NCI-H2107 treated with DMSO at 0.1 percent for 48 hours (cell line): ENCODE results near the gene CACNG6.
A peak's percentile ranks its signal among the peaks of the same experiment; 100 is the strongest.
"Not testable (repeated sequence)": the region's sequence is repeated elsewhere in the genome, so short reads cannot be mapped to it uniquely, and the experiment has no call there.

Experiments
- DNase-seq: peaks from one replicate; lab custom pipeline; 2025; ENCODE audit not compliant: unreplicated experiment; lab: John Stamatoyannopoulos, UW

Gene CACNG6

DNA sequence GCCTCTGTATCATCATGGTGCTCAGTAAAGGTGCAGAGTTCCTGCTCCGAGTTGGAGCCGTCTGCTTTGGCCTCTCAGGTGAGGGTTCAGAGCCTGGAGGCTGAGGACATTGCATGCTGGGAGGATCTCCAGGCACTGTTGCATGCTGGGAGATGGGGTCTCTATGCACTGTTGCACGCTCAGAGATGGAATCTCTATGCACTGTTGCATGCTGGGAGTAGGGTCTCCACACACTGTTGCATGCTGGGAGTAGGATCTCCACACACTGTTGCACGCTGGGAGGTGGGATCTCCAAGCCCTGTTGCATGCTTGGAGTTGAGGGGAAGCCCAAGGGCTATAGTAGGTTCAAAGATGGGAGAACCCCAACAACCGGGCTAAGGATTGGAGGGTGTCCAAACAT, 8.3 kb downstream of the CACNG6 start:
- DNase-seq: no peak

DNA sequence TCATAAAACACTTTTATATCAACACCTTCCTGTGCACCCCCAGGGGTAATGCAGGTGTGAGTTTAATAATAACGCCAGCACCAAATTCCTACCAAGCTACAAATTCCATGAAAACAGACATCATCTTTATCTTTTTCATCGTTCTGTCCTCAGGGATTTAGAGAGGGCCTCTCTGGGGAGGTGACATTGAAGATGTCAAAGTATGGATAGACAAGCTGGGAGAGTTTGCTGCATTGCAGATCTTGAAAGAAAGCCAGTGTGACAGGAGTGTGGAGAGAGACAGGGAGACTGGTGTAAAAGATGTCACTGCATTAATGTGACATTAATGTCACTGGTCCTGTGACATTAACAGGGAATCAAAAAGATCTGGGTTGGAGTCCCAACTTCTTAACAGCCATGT, 10.1 kb downstream of the CACNG6 start:
- DNase-seq: no peak

DNA sequence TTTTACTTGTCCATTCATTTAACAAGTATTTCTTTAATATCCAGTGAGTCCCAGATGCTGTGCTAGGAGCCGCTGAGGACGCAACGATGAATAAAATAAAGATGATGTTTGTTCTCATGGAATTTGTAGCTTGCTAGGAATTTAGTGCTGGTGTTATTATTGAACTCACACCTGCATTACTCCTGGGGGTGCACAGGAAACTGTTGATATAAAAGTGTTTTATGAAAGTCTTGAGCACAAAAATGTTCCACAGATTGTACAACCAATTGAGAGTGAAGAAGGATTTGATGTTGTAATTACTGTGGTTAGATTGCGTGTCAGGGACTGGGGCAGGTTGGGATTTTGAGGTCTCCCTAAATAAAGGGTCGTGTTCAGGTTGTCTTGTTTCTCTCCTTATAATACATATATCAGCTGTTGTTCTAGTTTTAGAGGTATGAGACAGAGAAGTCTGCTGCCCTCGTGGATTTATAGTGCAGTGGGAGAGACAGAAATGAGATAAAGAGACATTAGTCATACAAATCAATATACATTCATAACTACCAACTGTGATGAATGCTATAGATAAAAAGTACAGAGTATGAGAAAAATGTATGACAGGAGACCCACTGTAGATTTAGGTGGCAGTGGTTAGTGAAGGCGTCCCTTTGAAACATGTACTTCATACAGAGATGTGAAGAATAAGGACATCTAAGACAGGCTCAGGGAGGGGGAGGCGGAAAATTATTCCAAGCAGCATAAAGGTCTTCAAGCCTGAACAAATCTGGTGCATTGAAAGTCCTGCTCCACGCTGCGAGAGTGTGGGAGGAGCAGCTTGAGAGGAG, 11.3 kb downstream of the CACNG6 start:
- DNase-seq: no peak

DNA sequence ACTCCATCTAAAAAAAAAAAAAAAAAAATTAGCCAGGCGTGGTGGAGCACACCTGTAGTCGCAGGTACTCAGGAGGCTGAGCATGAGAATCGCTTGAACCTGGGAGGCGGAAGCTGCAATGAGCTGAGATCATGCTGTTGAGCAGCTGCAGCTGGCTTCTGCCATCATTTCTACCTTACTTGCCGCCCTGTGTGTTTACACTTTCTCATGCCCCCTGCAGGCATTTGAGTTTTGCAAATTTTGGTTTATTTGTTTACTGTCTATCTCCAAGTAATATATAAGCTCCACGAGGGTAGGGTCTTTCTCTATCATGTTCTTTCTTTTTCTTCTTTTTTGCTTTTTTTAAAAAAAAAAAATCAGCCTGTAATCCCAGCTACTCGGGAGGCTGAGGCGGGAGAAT, 18.0 kb downstream of the CACNG6 start:
- no peak for DNase-seq

DNA sequence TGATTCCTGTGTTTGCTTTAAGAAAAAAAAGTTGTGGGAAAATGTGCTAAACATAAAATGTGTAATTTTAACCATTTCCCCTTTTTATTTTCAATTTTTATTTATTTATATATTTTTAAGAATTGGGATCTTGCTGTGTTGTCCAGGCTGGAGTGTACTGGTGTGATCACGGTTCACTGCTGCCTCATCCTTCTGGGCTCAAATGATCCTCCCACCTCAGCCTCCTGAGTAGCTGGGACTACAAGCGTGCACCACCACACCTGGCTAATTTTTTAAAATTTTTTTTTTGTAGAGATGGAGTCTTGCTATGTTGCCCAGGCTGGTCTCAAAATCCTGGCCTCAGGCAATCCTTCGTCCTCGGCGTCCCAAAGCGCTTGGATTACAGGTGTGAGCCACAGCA, 19.0 kb downstream of the CACNG6 start:
- DNase-seq: no peak

DNA sequence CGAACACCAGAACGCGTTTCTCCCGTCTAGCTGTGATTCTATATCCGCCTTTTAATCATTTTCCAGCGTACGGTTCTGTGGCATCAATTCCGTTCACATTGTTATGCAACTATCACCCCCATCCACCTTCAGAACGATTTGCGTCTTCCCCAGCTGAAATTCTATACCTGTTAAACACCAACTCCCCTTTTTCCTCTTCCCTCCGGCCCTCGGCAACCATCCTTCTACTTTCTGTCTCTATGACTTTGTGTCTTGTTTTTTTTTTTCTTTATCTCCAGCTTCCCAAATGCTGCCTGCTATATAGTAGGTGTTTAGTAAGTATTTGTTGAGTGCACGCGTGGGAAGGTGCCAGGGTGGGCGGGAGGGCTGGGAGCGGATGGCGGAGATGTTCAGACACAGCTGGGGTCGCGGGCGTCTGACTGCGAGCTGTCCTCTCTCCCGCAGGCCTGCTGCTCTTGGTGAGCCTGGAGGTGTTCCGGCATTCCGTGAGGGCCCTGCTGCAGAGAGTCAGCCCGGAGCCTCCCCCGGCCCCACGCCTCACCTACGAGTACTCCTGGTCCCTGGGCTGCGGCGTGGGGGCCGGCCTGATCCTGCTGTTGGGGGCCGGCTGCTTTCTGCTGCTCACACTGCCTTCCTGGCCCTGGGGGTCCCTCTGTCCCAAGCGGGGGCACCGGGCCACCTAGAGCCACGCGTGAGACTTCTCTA, 20.2 kb downstream of the CACNG6 start:
- no peak for DNase-seq

DNA sequence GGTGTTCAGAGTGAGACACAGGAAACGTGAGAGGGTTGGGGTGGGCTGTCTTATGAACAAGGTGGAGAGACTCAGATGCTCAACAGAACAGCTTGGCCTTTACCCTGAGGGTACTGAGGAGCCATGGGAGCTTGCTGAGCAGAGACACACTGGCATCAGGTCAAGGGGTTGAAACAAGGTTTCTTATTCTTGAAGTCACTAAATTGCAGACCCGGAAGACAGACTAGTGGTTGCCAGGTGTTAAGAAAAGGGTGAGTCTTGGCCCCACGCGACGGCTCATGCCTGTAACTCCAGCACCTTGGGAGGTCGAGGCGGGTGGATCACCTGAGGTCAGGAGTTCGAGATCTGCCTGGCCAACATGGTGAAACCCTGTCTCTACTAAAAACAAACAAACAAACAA, 22.4 kb downstream of the CACNG6 start:
- no peak for DNase-seq

DNA sequence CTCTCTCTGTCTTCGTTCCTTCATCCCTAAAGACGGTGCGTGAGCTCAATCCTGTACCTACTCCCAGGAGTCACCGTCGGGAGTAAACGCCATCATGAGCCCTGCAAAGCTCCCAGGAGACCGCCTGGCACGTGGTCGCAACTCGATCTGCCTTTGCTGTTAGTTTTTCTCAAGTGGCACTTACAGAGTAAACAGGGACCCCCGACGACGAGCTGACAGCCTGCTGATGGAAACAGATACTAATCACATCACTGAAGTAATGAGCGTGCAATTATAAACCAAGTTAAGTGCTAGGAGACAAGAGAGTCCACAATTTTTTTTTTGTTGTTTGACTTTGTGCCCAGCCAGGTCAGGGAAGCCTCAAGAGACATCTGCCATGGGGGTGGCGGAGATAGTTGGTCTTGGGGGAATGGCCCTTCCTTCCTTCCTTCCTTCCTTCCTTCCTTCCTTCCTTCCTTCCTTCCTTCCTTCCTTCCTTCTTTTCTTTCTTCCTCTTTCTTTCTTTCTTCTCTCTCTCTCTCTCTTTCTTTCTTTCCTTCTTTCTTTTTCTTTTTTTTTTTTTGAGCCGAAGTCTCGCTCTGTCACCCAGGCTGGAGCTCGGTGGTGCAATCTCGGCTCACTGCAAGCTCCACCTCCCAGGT, 23.6 kb downstream of the CACNG6 start:
- DNase-seq: no peak

DNA sequence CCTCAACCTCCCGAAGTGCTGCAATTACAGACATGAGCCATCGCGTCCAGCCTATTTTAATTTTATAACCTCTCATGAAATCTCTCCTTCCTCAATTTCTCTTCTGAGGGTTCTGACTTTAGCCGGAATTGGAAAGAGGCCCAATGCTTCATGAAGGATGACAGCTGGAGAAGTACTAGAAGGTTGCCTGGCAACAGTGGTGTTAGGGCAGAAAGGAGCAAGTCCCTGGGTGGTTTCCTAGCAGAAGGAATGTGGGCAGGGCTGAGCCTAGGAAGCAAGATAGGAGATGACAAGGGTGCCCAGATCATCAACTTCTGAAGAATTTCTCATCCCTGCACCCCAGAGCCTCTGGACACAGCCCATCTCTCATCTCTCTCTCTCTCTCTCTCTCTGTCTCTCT, 25.8 kb downstream of the CACNG6 start:
- no peak for DNase-seq

DNA sequence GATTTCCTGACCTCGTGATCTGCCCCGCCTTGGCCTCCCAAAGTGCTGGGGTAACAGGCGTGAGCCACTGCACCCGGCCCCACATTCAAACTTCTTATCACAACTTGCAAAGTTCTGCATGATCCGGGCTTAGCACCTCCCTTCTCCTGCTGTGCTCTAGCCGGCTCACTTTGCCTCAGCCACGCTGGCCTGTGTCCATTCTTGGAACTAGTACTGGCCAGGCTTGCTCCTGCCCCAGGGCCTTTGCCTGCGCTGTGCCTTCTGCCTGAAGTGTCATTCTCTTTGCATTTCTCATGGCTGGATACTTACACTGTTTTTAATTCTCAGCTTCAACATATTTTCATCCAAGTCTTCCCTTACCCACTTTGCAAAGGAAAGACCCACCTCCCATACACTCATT, 29.9 kb downstream of the CACNG6 start:
- no peak for DNase-seq

DNA sequence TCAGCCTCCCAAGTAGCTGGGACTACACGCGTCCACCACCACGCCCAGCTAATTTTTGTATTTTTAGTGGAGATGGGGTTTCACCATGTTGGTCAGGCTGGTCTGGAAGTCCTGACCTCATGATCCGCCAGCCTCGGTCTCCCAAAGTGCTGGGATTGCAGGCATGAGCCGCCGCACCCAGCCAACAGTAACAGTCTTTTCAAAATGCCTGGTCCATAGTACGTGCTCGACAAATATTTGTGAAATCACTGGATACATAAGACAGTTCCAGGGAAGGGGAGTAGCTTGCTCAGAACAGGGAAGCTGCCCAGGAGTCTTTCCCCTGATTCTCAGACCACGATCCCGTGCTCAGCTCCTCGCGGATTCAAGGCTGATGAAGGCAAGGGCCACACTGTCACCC, 30.5 kb downstream of the CACNG6 start:
- DNase-seq: no peak

DNA sequence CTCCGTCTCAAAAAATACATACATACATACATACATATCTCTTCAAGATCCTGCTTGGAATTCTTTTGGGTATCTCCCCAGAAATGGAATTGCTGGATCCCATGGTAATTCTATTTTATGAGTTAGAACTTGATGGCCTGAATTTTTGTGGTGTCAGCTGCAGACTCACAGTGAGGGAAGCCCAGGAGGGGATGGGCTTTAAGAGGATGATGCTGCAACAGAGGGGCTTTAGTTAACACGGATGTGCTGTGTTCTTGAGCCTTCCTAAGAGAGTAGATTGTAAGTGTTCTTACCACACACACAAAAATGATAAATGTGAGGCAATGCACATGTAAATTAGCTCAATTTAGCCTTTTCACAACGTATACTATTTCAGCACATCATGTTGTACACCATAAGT, 31.8 kb downstream of the CACNG6 start:
- no peak for DNase-seq

DNA sequence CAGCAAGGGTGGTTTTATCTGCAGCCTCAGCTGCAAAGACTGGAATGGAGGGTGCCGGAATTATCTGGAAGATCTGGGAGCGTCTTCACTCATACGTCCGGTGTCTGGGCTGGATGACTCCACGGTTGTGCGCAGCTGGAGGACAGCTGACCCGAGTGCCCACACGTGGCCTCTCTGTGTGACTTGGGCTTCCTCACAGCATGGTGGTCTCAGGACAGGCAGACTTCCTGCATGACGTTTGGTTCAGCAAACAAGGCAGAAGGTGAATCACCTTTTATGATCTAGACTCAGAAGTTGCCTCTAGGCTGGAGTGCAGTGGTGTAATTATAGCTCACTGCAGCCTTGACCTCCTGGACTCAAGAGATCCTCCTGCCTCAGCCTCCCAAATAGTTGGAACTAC, 33.2 kb downstream of the CACNG6 start:
- no peak for DNase-seq

DNA sequence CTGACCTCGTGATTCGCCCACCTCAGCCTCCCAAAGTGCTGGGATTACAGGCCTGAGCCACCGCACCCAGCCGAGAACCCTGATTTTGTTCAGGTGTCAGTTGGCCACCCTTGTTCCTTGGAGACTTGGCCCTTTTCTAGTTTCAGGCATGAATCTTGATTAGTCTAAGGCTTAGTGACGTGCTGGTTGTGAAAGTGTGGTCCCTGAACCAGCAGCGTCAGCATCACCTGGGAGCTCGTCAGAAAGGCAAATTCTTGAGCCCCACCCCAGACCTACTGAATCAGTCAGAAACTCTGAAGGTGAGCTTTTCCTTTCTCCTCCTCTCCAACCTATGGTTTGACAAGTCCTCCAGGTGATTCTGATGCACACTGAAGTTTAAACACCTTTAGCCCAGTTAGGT, 35.2 kb downstream of the CACNG6 start:
- no peak for DNase-seq

DNA sequence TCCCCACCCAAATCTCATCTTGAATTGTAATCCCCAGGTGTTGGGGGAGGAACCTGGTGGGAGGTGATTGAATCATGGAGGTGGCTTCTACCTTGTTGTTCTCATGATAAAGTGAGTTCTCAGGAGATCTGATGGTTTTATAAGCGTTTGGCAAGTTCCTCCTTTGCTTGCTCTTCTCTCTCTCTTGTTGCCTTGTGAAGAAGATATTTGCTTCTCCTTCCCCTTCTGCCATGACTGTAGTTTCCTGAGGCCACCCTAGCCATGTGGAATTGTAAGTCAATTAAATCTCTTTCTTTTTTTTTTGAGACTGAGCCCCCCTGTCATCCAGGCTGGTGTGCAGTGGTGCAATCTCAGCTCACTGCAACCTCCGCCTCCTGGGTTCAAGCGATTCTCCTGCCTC, 37.9 kb downstream of the CACNG6 start:
- DNase-seq: no peak

DNA sequence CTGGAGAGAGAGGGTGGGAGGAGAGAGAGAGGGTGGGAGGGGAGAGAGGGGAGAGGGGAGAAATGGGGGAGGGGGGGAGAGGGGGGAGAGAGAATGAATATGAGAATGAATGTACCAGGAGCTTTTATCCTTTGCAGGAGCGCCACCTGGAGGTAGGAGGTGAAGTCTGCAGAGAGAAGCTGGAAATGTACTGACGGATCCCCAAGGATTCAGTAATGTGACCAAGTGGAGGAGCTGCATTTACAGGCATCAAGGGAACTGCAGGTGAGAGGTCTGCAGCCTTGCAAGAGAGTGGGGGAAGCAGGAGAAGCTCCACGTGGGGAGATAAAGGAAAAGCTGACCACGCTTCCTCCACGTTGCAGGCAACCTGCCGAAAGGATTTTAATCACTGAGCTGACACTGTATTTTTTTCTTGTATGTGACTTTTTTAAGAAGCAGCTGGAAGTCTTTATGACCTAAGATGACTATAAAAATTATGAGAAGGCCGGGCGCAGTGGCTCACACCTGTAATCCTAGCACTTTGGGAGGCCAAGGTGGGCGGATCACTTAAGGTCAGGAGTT, 38.6 kb downstream of the CACNG6 start:
- peak; percentile 23 for DNase-seq

DNA sequence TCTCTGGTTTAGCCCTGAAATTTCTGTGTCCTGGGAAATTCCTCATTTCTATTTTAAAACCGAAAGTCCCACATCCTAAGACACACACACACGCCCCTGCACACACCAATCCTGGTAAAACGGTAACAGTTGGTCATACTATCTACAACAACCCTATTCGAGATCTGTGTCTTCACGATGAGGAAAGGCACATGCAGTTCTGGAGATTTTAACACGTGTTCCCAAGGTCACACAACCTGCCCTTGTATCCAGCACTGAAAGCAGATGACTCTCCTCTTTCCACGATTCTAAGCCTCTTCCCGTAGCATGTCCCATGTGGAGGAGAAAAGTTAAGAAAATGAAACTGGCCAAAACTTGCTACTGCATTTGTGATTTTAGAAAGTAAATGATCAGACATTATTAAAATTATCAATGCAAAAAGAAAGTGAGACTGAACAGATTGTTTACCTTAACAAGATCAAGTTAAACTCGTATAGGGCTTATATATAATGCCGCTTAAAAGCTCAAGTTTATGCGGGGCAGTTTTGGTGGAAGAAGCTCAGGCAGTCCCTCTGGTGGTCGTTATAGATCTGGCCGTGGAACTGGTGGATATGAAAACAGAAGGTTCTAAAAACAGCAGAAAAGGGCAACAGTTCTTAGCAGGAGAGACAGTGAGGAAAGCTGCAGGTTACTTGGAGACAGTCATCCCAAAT, 39.6 kb downstream of the CACNG6 start:
- DNase-seq: no peak

DNA sequence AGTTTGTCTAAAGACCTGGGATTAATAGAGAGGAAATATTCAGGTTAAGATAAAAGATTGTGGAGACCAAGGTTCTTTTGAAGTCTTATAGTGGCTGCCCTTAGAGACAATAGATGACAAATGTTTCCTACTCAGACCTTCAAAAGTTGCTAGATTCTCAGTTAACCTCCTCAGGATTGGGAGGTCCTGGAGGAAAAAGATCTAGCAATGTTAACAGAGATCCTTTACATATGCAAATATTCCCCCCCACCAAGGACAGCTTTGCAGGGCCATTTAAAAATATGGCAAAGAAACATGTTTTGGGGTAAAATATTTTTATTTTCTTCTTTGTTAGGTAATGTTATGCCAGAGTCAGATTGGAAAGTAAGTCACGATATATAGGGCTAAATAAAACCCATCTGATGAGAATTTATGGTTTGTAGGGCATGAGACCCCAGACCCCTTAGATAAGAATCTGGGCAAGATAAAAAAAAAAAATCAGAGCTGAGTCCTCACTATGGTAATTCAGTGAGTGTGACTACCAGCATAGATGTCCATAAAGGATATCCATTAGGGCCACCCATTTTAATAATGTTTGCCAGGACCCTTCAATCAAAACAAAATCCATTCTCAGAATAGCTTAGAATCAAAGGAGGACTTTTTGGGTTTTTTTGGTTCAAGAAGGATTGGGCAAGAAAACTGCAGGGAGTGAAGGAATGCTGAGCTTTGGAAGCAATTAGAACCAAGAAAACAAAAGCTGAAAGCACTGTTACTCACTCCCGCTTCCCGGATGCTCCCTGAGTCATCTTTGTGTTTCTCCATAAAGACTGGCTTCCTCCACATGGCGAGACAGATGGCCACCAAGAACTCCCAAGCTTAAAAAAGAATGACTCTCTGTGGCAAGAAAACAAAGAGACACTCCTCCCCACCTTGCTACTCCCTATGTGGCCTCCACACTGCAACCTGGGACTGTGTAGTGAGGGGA, 44.1 kb downstream of the CACNG6 start:
- no peak for DNase-seq

DNA sequence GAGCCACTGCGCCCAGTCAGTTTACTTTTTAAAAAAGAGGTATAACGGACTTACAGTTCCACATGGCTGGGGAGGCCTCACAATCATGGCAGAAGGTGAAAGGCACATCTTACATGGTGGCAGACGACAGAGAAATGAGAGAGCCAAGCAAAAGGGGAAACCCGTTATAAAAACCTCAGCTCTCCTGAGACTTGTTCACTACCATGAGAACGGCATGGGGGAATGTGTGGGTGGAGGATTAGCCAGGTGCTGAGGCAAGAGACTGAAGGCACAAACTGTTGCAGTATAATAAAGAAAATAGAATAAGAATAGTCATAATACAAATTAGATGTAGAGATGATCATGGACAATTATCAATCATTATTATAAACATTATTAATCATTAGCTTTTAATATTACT, 45.1 kb downstream of the CACNG6 start:
- not testable (repeated sequence) for DNase-seq

DNA sequence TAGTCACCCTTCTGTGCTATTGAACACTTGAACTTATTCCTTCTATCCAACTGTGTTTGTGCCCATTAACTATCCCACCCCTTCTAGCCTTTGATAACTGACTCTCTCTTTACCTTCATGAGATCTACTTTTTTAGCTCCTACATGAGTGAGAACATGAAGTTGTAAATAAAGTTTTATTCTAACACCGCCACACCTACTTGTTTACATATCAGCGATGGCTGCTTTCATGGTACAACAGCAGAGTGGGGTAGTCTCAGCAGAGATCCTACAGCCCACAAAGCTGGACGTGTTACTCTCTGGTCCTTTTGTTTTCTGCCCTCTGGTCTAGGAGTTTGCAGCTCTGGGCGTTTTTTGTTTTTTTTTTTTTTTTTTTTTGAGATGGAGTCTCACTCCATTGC, 48.6 kb downstream of the CACNG6 start:
- no peak for DNase-seq
